ENCODE measurements around the gene AGRP. TPM values are rescaled to one million over a fixed set of nuclear protein-coding genes. Genes with fewer than 3 reads are reported as not detected.

Gene AGRP
- total and polyA plus RNA-seq, 4 donors: 0.18 to 0.50 TPM; not detected in 2

DNA sequence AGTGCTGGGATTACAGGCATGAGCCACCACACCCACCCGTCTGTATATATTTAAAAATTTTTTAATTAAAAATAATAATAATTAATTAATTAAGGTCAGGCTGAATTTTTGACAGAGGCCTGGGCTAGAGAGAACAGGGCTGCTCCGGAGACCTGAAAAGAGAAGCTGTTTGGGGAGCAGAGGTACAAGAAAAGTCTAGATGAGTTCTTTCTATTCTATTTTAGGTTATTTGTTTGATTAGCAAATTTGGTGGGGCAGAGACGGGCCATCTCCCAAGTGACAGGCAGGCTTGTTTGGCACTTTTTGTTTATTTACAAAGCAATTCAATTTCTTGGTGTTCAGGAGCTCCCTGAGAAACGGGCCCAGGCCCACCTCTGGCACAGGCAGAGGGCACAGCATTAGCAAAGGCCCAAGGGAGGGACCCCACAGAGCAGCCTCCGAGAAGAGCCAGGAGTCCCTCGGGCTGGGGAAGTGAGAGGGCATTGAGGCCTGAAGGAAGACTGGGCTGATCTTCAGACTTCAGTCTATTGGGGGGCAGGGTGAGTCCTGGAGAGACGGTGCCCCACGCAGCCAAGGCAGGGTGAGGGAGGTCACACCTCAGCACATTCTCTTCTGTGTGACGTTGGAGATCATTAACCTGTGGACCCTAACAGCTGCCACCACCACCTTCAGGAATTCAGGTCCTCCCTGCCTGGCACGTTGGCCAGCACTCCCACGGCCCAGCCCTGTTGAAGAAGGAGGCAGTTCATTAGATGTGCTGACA, 34.5 kb upstream of the AGRP start (continued):
- TF ChIP-seq FOXA1 (IDR thresholded peaks at IDR 0.05): no peak
- TF ChIP-seq HNF4G (IDR thresholded peaks at IDR 0.05): no peak
- TF ChIP-seq GABPA (IDR thresholded peaks at IDR 0.05 in 1 of 2, conservative IDR thresholded peaks at IDR 0.05 in 1 of 2): no peak
- TF ChIP-seq EGR1 (IDR thresholded peaks at IDR 0.05; ENCODE audit: low read depth in 2 of 2): no peak
- TF ChIP-seq HNF4A (conservative IDR thresholded peaks at IDR 0.05): no peak

DNA sequence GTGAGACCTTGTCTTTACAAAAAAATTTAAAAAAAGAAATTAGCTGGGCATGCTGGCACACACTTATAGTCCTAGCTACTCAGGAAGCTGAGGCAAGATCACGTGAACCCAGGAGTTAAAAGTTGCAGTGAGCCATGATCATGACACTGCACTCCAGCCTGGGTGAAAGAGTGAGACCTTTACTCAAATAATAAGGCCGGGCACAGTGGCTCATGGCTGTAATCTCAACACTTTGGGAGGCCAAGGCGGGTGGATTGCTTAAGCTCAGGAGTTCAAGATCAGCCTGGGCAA, 33.8 kb upstream of the AGRP start:
- WGBS: 84% methylated on average over 3 of the region's 3 CpGs
- no peak for DNase-seq (ENCODE audit: low spot score)
- peaks cover 0 to 12% (median 8%) of the 10 kb centered on the region in 4 donors for H3K4me1 ChIP-seq (ENCODE audit: control insufficient read depth in 4 of 4, insufficient read depth in 4 of 4, low read length in 3 of 4)
- H3K4me3 ChIP-seq (ENCODE audit: low read depth in 1 of 3, low read length in 3 of 3): no peak overlapping the region
- H3K36me3 ChIP-seq (ENCODE audit: control insufficient read depth in 4 of 4, insufficient read depth in 3 of 4, low read depth in 1 of 4, low read length in 3 of 4): no peaks in the 10 kb centered on the region
- H3K9me3 ChIP-seq (ENCODE audit: control insufficient read depth in 4 of 4, low read length in 3 of 4): no peaks in the 10 kb centered on the region
- TF ChIP-seq NR2F2 (IDR thresholded peaks at IDR 0.05) (no peak), JUND (IDR thresholded peaks at IDR 0.05) (no peak), EGR1 (IDR thresholded peaks at IDR 0.05; ENCODE audit: low read depth in 2 of 2) (no peak), SP1 (IDR thresholded peaks at IDR 0.05) (no peak), GABPA (IDR thresholded peaks at IDR 0.05 in 1 of 2, conservative IDR thresholded peaks at IDR 0.05 in 1 of 2) (no peak), HNF4G (IDR thresholded peaks at IDR 0.05) (no peak), YY1 (IDR thresholded peaks at IDR 0.05) (no peak), HNF4A (conservative IDR thresholded peaks at IDR 0.05) (no peak), RAD21 (IDR thresholded peaks at IDR 0.05) (no peak), FOXA2 (IDR thresholded peaks at IDR 0.05) (no peak), FOXA1 (IDR thresholded peaks at IDR 0.05) (no peak)
- TF ChIP-seq, protein P1, sequence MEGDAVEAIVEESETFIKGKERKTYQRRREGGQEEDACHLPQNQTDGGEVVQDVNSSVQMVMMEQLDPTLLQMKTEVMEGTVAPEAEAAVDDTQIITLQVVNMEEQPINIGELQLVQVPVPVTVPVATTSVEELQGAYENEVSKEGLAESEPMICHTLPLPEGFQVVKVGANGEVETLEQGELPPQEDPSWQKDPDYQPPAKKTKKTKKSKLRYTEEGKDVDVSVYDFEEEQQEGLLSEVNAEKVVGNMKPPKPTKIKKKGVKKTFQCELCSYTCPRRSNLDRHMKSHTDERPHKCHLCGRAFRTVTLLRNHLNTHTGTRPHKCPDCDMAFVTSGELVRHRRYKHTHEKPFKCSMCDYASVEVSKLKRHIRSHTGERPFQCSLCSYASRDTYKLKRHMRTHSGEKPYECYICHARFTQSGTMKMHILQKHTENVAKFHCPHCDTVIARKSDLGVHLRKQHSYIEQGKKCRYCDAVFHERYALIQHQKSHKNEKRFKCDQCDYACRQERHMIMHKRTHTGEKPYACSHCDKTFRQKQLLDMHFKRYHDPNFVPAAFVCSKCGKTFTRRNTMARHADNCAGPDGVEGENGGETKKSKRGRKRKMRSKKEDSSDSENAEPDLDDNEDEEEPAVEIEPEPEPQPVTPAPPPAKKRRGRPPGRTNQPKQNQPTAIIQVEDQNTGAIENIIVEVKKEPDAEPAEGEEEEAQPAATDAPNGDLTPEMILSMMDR (IDR thresholded peaks at IDR 0.05; ENCODE audit: low read depth, low read length, missing input control): no peak
- TF ChIP-seq, protein P2, sequence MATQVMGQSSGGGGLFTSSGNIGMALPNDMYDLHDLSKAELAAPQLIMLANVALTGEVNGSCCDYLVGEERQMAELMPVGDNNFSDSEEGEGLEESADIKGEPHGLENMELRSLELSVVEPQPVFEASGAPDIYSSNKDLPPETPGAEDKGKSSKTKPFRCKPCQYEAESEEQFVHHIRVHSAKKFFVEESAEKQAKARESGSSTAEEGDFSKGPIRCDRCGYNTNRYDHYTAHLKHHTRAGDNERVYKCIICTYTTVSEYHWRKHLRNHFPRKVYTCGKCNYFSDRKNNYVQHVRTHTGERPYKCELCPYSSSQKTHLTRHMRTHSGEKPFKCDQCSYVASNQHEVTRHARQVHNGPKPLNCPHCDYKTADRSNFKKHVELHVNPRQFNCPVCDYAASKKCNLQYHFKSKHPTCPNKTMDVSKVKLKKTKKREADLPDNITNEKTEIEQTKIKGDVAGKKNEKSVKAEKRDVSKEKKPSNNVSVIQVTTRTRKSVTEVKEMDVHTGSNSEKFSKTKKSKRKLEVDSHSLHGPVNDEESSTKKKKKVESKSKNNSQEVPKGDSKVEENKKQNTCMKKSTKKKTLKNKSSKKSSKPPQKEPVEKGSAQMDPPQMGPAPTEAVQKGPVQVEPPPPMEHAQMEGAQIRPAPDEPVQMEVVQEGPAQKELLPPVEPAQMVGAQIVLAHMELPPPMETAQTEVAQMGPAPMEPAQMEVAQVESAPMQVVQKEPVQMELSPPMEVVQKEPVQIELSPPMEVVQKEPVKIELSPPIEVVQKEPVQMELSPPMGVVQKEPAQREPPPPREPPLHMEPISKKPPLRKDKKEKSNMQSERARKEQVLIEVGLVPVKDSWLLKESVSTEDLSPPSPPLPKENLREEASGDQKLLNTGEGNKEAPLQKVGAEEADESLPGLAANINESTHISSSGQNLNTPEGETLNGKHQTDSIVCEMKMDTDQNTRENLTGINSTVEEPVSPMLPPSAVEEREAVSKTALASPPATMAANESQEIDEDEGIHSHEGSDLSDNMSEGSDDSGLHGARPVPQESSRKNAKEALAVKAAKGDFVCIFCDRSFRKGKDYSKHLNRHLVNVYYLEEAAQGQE (IDR thresholded peaks at IDR 0.05): no peak
- TF ChIP-seq, protein P3, sequence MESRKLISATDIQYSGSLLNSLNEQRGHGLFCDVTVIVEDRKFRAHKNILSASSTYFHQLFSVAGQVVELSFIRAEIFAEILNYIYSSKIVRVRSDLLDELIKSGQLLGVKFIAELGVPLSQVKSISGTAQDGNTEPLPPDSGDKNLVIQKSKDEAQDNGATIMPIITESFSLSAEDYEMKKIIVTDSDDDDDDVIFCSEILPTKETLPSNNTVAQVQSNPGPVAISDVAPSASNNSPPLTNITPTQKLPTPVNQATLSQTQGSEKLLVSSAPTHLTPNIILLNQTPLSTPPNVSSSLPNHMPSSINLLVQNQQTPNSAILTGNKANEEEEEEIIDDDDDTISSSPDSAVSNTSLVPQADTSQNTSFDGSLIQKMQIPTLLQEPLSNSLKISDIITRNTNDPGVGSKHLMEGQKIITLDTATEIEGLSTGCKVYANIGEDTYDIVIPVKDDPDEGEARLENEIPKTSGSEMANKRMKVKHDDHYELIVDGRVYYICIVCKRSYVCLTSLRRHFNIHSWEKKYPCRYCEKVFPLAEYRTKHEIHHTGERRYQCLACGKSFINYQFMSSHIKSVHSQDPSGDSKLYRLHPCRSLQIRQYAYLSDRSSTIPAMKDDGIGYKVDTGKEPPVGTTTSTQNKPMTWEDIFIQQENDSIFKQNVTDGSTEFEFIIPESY (IDR thresholded peaks at IDR 0.05): no peak
- TF ChIP-seq, protein P4, sequence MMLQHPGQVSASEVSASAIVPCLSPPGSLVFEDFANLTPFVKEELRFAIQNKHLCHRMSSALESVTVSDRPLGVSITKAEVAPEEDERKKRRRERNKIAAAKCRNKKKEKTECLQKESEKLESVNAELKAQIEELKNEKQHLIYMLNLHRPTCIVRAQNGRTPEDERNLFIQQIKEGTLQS (IDR thresholded peaks at IDR 0.05): no peak
- TF ChIP-seq, protein P5, sequence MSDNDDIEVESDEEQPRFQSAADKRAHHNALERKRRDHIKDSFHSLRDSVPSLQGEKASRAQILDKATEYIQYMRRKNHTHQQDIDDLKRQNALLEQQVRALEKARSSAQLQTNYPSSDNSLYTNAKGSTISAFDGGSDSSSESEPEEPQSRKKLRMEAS (IDR thresholded peaks at IDR 0.05): no peak
- no peak overlapping the region for H3K27ac ChIP-seq (ENCODE audit: low read depth in 1 of 2, low read length in 2 of 2)
- no peaks in the 10 kb centered on the region for H3K27me3 ChIP-seq (ENCODE audit: control insufficient read depth in 4 of 4, insufficient read depth in 4 of 4, low read length in 3 of 4)
- no peak overlapping the region for H3K9ac ChIP-seq (ENCODE audit: low read depth in 1 of 2, low read length in 2 of 2)
